HG03095 (cell line): Measurements from ENCODE around the gene PROSER3.

ENCODE experiments used
- ATAC-seq: cut with Tn5 transposase; IDR thresholded peaks from one replicate; pipeline ENCODE4 v1.9.1; 2021; ENCODE audit warnings: moderate library complexity; ENCODE audit not compliant: unreplicated experiment

The PROSER3 gene

GRCh38 chr19:35816262-35816661 lies 58.3 kb downstream of the PROSER3 start:
- no peak for ATAC-seq

GRCh38 chr19:35816846-35817245 lies 58.9 kb downstream of the PROSER3 start:
- ATAC-seq, result no peak

GRCh38 chr19:35818445-35818844 lies 60.5 kb downstream of the PROSER3 start:
- no peak for ATAC-seq
